OCI-LY1 (cell line): ENCODE results near the gene TMCC1.
A peak's percentile ranks its signal among the peaks of the same experiment; 100 is the strongest.

Experiments
- H2AFZ ChIP-seq: fragments of 200-600 bp; sonication (generic), shearing (Covaris generic); 2 replicates; pipeline ENCODE4 v1.6.0; 2014; ENCODE audit warnings: antibody characterized with exemption, mild to moderate bottlenecking, low read length
- H3F3A ChIP-seq: fragments of 200-600 bp; sonication (generic), shearing (Covaris generic); 2 replicates; pipeline ENCODE4 v1.6.0; 2014; ENCODE audit warnings: mild to moderate bottlenecking, antibody characterized with exemption, low read length, moderate library complexity; ENCODE audit not compliant: insufficient read depth
- H3K27ac ChIP-seq: fragments of 200-600 bp; sonication (generic); 2 replicates; pipeline ENCODE4 v1.5.1; 2014; ENCODE audit warnings: low read length, mixed run types, mild to moderate bottlenecking, low read depth; ENCODE audit not compliant: poor library complexity, severe bottlenecking
- H3K27me3 ChIP-seq: fragments of 200-600 bp; sonication (generic); 2 replicates; pipeline ENCODE4 v1.6.0; 2014; ENCODE audit warnings: antibody characterized with exemption, mild to moderate bottlenecking, low read length, moderate library complexity; ENCODE audit not compliant: insufficient read depth
- H3K36me3 ChIP-seq: fragments of 200-600 bp; sonication (generic); 2 replicates; pipeline ENCODE4 v1.6.1; 2014; ENCODE audit warnings: mild to moderate bottlenecking, antibody characterized with exemption, low read length, moderate library complexity, mixed read lengths; ENCODE audit not compliant: insufficient read depth
- H3K4me1 ChIP-seq: fragments of 200-600 bp; sonication (generic); 2 replicates; pipeline ENCODE4 v1.5.1; 2014; ENCODE audit warnings: mild to moderate bottlenecking, low read length, moderate library complexity; ENCODE audit not compliant: insufficient read depth, severe bottlenecking
- H3K4me2 ChIP-seq: fragments of 200-600 bp; sonication (generic), shearing (Covaris generic); 2 replicates; pipeline ENCODE4 v1.6.1; 2014; ENCODE audit warnings: low read length
- H3K4me3 ChIP-seq: fragments of 200-600 bp; sonication (generic); 2 replicates; pipeline ENCODE4 v1.5.1; 2014; ENCODE audit warnings: low read length, low read depth, mild to moderate bottlenecking, mixed read lengths; ENCODE audit not compliant: poor library complexity, severe bottlenecking
- H3K79me2 ChIP-seq: fragments of 200-600 bp; shearing (Covaris generic); 2 replicates; pipeline ENCODE4 v1.6.1; 2016; ENCODE audit warnings: mixed run types, low read length, mixed read lengths; ENCODE audit not compliant: insufficient read depth
- H3K9ac ChIP-seq: fragments of 200-600 bp; sonication (generic), shearing (Covaris generic); 2 replicates; pipeline ENCODE4 v1.6.1; 2014; ENCODE audit warnings: mild to moderate bottlenecking, low read length, mixed read lengths
- H3K9me2 ChIP-seq: fragments of 200-600 bp; sonication (generic), shearing (Covaris generic); 2 replicates; pipeline ENCODE4 v1.6.1; 2014; ENCODE audit warnings: low read depth, mild to moderate bottlenecking, low read length, mixed read lengths
- H3K9me3 ChIP-seq: fragments of 200-600 bp; shearing (Covaris generic); 2 replicates; pipeline ENCODE4 v1.6.1; 2014; ENCODE audit warnings: low read length, mixed read lengths
- H4K20me1 ChIP-seq: fragments of 200-600 bp; sonication (generic), shearing (Covaris generic); 2 replicates; pipeline ENCODE4 v1.6.0; 2016; ENCODE audit warnings: mild to moderate bottlenecking, low read length; ENCODE audit not compliant: insufficient read depth
- CTCF ChIP-seq: fragments of 200-600 bp; sonication (generic), shearing (Covaris generic); IDR thresholded peaks from 2 replicates; pipeline ENCODE4 v1.5.1; 2017; ENCODE audit warnings: mild to moderate bottlenecking, antibody characterized with exemption, low read length, moderate library complexity, mixed read lengths
- EZH2 ChIP-seq: fragments of 200-600 bp; sonication (generic), shearing (Covaris generic); IDR thresholded peaks from 2 replicates; pipeline ENCODE4 v1.8.0; 2017; ENCODE audit warnings: borderline replicate concordance, mixed run types, mild to moderate bottlenecking, antibody characterized with exemption, low read length, moderate library complexity, mixed read lengths

TMCC1 gene

GRCh38 chr3:129897026-129897425 is 3.5 kb upstream of the TMCC1 start:
- H3K36me3 ChIP-seq: no peaks in the 10 kb centered on the region
- peaks cover 15% of the 10 kb centered on the region for H3K4me1 ChIP-seq
- H3K79me2 ChIP-seq: peaks cover 10% of the 10 kb centered on the region
- H3K9me3 ChIP-seq: peaks cover 5% of the 10 kb centered on the region; the same call in 1 of the 2 replicates
- H4K20me1 ChIP-seq: no peaks in the 10 kb centered on the region
- no peak overlapping the region for H2AFZ ChIP-seq
- no peak overlapping the region for H3K9ac ChIP-seq
- no peak for TF ChIP-seq CTCF
- no peak for TF ChIP-seq EZH2
- H3K27ac ChIP-seq: no peak overlapping the region
- no peak overlapping the region for H3K4me3 ChIP-seq
- no peaks in the 10 kb centered on the region for H3K9me2 ChIP-seq
- H3F3A ChIP-seq: no peaks in the 10 kb centered on the region
- H3K4me2 ChIP-seq: no peak overlapping the region
- no peaks in the 10 kb centered on the region for H3K27me3 ChIP-seq

GRCh38 chr3:129892857-129893580 is 492 bp downstream of the TMCC1 start:
- no peak for TF ChIP-seq CTCF
- no peak for TF ChIP-seq EZH2
- Histone ChIP-seq H3K4me1 (peaks cover 55% of the 10 kb centered on the region), H3K9me3 (no peaks in the 10 kb centered on the region), H3K9ac (peak overlapping the region; percentile 97), H3K27ac (peak overlapping the region; percentile 95), H4K20me1 (no peaks in the 10 kb centered on the region), H3K4me3 (peak overlapping the region; percentile 92), H3F3A (no peaks in the 10 kb centered on the region; the same call in 1 of the 2 replicates), H2AFZ (0 out of 2 replicates have a peak overlapping the region, but pooled peaks have one; percentile 23), H3K36me3 (peaks cover 10% of the 10 kb centered on the region; the same call in 1 of the 2 replicates), H3K27me3 (no peaks in the 10 kb centered on the region), H3K4me2 (peak overlapping the region; percentile 97), H3K9me2 (no peaks in the 10 kb centered on the region), H3K79me2 (peaks cover 48% of the 10 kb centered on the region)

- H3K4me1 ChIP-seq: peaks cover 60% of the 10 kb centered on the region
- H3K9ac ChIP-seq: peak overlapping the region; percentile 97
- no peaks in the 10 kb centered on the region for H3K9me3 ChIP-seq
- H3F3A ChIP-seq: no peaks in the 10 kb centered on the region; the same call in 1 of the 2 replicates
- peak overlapping the region; percentile 97 for H3K4me2 ChIP-seq
- peaks cover 53% of the 10 kb centered on the region for H3K79me2 ChIP-seq
- H3K4me3 ChIP-seq: peak overlapping the region; percentile 92
- H3K36me3 ChIP-seq: peaks cover 11% of the 10 kb centered on the region; the same call in 1 of the 2 replicates
- H2AFZ ChIP-seq: no peak overlapping the region
- TF ChIP-seq CTCF: no peak
- no peak for TF ChIP-seq EZH2
- H3K9me2 ChIP-seq: no peaks in the 10 kb centered on the region
- no peaks in the 10 kb centered on the region for H3K27me3 ChIP-seq
- no peaks in the 10 kb centered on the region for H4K20me1 ChIP-seq
- peak overlapping the region; percentile 95 for H3K27ac ChIP-seq
These were observed 1.0 kb downstream of the TMCC1 start for GRCh38 chr3:129892486-129892856.
